Stimulated activated CD4-positive, alpha-beta T cell treated with anti-CD3 and anti-CD28 coated beads, Interleukin-15, amount 100 ng/mL, for 1 hour (primary cell): ENCODE data around the gene ZFP30.
"Not testable (repeated sequence)": the region's sequence is repeated elsewhere in the genome, so short reads cannot be mapped to it uniquely, and the experiment has no call there.

Experiments
- DNase-seq, 2 donors: peaks; one replicate each; pipeline ENCODE4 v3.0.0-alpha.2; 2020; ENCODE audit warnings: low read depth in 1 of 2, low spot score in 1 of 2

Gene ZFP30

DNA sequence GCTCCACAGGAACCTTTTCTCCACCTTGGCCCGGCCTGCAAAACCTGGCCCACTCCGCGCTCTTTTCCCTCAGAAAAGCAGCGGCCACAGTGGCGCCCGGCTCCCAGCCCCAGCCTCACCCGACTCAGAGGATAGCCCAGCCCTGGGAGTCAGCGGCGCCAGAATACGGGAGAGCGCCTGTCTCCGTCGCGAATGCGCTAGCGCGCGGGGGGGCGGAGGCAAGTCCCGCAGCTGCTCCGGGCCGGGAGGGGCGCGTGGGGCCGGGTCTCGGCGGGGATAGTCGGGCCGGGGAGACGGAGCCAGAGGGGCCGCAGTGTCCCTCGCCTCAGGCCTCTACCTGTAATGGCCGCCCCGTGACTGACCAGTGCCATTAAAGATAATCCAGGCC, at the start of gene ZFP30:
Gene ZFP30, minus strand, starts transcription at position 165 of the 388 bp plus-strand sequence. CDS start 7,643 bp downstream, outside the sequence.
- peak; percentile 68 to 69 for DNase-seq

DNA sequence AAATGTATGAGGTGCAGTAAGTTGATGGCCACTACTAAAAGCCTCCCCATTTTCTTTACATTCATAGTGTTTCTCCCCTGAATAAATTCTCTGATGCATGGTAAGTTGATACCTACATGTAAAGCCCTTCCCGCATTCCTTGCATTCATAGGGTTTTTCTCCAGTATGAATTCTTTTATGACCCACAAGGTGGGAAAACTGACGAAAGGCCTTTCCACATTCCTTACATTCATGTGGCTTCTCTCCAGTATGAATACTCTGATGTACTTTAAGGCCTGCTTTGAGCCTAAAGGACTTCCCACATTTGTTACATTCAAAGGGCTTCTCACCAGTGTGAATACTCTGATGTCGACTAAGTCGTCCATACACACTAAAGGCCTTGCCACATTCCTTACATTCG, 43.8 kb upstream of the ZFP30 start:
- no peak for DNase-seq

DNA sequence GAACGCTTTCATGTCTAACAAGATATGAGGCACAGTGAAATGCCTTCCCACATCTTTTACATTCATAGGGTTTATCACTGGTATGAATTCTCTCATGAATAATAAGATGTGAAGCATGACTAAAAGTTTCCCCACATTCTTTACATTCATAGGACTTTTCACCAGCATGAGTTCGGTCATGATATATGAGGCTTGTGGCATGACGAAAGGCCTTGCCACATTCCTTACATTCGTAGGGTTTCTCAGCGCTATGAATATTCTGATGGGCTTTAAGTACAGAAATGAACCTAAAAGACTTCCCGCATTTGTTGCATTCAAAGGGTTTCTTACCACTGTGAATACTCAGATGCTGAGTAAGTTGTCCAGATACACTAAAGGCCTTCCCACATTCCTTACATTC, 43.0 kb upstream of the ZFP30 start:
- no peak for DNase-seq

DNA sequence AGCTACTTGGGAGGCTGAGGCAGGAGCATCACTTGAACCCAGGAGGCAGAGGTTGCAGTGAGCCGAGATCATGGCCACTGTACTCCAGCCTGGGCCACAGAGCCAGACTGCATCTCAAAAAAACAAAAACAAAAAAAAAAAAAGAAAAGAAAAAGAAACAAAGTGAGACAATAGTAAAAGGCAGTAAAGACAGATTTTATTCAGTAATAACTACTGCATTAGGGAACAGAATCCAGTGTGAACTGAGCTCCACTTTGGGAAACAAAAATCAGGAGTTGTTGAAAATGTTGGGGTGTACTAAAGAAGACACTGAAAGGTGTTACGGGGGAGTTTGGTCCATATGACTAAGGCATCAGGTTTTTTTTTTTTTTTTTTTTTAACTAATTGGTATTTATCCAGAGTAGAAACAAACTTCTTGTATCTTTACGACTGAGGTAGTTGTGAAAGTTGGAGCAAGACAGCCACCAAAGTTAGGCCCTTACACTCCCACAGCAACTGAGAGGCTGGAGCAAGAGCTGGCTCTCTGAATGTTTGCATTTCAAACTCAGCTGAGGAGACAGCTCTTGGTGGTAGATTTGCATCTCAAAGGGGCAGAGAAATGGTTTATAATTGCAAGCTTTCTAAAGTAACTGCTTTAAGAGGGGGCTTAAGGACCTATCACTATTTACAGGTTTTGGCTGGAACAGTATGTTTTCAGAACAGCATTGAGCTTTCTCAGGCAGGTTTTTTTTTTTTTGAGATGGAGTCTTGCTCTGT, 40.1 kb upstream of the ZFP30 start:
- no peak for DNase-seq

DNA sequence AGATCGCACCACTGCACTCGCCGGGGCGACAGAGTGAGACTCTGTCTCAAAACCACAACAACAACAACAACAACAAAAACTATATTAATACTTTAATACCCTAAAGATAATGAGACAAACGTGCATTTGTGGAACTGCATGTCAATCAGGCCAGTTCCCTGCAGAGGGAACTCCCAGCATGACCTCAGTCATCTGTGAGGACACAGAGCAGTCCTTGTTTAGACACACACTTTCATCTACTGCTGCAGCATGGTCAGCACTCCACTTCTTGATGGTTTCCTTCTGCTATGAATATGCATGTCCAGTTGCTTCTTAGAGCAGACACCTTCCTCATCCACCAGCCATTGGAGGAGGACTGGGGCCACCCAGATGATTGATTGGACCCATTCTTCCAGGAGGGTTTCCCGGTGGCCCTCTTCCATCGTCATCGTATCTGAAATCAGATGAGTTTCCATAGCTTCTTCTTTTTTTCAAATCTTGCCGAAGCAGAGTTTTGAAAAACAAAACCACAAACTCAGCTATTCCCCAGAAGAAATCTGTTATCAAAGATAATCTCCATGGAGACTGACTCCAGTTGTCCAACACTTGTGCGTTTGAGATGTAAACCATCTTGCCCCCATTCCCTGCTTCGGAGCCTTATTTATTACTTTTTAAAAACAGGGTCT, 37.8 kb upstream of the ZFP30 start:
- DNase-seq: no peak

DNA sequence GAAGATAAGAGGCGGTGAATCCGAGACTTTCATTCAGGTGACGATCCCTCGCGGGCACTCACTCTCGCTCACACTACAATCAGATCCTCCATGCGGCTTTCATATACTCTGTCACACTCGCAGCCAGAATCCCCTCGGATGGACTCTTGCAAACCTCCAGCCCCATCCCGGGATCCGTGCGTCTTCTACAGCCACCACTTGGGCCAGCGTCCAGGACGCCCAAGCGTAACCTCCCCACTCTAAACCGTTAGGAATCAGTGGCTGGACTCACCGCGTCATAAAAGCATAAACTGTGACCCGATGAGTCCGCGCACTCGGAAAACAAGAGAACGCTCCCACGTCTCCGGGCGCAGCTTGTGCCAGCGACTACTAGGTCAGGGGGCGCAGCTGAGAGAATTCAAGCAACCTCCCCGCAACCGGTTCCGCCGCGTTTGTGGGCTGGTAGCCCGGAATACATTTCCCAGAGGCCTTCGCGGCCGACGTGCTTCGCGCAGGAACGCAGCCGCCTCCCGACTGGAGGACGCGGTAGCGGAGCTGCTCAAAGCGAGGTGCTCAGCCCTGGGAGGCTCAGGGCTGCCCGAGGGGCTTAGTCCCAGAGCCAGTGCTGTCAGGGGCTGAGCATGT, 36.7 kb upstream of the ZFP30 start:
- peak; percentile 51 to 62 for DNase-seq

DNA sequence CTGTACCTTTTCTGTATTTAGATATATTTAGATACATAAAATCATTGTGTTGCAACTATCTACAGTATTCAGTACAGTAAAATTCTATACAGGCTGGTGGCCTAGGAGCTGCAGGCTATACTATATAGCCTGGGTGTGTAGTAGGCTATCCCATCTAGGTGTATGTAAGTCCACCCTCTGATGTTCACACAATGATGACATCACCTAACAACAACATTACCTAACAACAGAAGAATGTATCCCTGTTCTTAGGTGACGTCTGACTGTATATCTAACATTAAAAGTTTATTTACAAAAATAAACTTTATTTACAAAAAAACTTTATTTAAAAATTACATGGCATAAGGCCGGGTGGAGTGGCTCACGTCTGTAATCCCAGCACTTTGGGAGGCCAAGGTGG, 28.3 kb upstream of the ZFP30 start:
- DNase-seq: no peak

DNA sequence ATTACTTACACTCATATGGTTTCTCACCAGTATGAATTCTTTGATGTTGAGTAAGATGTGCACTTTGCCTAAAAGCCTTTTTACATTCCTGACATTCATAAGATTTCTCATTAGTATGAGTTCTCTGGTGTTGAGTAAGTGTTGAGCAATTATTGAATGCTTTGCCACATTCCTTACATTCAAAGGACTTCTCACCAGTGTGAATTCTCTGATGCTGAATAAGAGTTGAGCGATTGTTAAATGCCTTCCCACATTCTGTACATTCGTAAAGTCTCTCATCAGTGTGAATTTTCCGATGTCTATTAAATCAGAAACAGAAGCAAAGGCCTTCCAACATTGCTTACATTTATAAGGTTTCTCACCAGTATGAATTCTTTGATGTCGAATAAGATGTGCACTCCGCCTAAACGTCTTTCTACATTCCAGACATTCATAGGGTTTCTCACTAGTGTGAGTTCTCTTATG, 14.2 kb upstream of the ZFP30 start:
- DNase-seq: no peak

DNA sequence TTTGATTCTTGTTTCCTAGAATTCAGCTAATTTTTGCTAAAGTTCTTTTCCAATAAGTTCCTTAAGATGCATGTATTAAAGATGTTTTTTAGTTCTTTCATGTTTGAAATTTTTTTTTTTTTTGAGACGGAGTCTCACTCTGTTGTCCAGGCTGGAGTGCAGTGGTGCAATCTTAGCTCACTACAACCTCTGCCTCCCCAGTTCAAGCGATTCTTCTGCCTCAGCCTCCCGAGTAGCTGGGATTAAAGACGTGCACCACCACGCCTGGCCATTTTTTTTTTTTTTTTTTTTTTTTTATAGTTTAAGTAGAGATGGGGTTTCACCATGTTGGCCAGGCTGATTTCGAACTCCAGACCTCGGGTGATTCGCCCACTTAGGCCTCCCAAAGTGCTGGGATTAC, 1.9 kb upstream of the ZFP30 start:
- DNase-seq: not testable (repeated sequence)

DNA sequence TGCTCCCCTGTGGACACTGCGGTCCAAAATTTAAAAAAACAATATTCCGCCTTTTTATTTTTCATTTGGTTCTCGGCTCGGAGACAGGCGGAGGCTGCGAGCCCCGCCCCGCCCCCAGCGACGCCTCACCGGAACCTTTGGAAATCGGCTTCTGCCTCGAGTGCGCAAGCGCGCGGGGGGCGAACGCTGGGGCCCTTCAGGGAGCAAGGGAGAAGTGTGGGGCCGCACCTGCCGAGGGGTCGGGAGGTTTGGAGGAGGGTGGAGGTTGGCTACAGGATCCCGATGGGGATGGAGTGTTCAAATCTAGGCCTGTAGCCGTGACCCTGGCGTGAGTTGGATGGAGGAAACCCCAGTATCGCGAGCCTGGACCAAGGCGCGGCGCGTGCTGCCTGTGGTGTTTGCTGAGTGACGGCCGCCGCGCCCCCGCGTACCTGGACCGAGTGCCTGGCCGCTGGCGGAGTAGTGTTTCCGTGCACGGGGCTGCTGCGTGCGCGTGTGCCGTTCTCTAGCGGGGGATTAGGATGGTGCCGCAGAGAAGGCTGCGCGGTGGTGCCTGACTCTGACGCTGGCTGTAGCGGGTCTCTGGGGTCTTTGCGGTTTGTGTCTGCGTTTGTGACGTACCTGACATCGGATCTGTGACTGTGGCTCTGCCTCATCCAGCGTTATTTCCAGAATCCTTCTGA, 565 bp upstream of the ZFP30 start:
- peak; percentile 69 to 78 for DNase-seq

DNA sequence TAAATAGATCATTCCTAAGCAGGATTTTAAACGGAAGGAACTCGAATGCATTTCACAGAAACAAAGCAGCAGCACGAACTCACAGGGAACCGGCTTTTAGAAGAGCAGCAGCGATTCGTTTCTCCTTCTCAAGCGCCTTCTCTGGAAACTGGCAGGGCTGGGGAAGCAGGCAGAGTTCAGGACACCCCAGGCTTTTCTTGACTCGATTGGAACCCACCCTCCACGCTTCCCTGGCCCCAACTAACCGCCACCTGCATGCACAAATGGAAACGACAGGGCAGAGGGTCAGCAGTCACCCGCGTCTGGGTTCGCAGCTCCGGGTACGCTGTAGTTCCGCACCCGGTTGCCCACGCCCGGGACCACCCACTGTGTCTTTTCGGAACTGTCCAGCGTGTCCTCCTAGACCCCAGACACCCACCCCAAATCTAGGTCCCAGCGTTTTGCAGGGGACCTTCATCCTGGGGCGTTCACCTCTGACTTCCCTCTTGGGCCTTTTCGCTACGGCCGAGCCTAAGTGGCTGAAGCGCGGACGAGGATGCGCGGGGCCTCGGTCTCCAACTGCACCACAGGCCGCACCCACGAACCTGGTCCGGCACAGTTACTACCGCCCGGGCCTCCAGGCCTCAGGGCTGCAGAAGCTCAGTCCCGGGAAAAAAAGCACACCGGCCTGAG, 500 bp downstream of the ZFP30 start:
- peak in 1 of 2 donors; percentile 5 for DNase-seq

DNA sequence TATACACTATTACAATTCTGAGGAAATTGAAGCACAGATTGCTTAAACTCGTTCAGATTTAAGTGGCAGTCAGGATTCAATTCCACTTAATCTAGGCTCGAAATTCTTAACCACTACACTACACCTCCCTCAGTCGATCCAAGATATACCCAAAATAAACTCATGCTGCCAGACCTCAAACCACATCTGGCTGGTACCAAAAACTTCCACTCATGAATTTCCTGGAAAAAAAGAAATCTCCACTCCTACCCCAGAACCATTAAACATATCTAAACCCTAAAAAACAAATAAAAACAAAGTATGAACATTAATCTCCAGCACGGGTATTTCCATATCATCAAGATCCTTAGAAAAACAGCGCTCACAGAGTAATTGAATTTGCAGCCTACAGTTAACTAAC, 1.1 kb downstream of the ZFP30 start:
- DNase-seq: no peak

DNA sequence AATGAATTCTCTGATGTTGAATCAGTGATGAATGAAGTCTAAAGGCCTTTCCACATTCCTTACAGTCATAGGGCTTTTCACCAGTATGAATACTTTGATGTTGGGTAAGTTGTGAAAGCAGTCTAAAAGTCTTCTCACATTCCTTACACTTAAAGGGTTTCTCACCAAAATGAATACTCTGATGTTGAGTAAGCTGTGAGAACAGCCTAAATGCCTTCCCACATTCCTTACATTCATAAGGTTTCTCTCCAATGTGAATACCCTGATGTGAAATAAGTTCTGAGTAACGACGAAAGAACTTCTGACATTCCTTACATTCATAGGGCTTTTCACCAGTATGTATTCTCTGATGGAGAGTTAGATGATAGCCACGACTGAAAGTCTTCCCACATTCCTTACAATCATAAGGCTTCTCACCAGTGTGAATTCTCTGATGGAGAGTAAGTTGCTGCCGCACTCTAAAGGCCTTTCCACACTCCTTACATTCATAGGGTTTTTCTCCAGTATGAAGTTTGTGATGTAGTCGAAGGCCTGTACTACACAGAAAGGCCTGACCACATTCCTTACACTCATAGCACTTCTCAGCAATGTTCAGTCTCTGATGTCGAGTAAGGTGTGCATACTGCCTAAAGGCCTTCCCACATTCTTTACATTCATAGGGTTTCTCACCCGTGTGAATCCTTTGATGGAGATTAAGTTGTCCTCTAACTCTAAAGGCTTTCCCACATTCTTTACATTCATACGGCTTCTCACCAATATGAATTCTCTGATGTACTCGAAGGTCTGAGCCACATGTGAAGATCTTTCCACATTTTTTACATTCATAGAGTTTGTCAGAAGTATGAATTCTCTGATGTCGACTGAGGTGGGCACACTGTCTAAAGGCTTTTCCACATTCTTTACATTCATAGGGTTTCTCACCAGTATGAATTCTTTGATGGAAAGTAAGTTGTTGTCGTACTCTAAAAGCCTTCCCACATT, 19.9 kb downstream of the ZFP30 start:
- DNase-seq: no peak

DNA sequence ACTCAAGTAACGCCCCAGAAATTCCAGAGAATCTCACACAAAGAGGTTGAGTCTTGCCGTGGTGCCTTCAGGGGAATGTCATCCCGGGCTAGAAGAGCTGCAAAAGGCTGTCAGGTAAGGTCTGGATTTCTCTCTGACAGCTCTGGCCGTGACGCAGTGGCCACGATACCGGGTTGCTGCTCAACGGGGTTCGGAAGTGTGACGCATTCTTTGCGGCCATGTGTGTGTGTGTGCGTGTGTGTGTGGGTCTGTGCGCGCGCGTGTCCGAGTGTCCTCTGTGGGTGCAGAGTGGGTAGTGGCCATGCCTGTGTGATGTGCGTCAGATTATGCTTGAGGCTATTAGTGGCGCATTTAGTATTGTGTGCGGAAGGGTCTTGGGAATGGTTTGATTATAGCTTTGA, 60.3 kb downstream of the ZFP30 start:
- DNase-seq: peak; percentile 24 to 26

DNA sequence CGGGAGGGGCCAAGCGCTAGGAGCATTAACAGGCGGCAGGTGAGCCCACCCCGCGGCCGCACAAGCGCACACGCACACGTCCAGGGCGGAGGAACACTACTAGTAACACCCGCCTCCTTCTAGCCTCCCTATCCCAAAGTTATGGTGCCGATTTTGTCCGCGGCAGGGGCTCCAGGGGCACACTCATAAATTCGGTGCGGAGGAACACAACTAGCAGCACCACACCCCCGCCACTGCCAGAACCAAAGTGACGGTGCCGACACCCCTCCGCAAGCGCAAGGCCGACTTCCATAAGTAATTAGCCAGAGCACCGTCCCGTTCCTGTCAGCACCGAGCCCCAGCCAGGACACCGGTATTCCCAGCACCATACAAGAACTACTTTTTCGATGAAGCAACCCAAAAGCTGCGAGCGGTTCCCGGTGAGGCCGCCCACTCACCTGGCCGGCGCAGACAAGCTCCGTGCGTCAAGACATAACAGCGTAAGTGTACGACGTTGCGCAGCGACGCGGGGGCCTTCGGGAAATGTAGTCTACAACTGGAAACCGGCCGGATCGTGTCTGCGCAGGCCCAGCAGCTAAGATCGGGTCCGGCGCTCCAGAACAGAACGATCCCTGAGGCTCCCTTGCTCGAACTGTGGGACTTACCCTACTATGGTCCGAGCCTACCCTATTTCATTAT, 60.8 kb downstream of the ZFP30 start, which contains the start of the genes ZNF540 and ZNF571:
Gene ZNF540, plus strand, starts transcription at position 573 of the 678 bp plus-strand sequence. CDS start 3,572 bp downstream, outside the sequence.
Gene ZNF571, minus strand, starts transcription at position 489 of the 678 bp plus-strand sequence. CDS start 8,116 bp downstream, outside the sequence.
- DNase-seq: peak; percentile 79 to 85

DNA sequence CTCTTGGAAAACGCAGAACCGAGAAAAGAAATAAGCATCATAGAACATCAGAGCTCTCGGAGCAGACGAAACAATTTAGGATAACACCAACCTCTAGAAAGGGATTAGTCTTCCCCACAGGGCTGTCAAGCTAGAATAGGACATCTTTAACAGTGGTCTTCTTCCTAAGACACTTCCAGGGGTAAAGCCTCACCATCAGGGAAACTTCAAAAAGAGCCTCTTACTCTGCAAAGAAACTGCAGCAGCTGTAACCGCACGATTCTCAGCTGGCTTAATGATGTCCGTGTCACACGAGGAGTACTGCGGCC, 61.3 kb downstream of the ZFP30 start:
- no peak for DNase-seq

DNA sequence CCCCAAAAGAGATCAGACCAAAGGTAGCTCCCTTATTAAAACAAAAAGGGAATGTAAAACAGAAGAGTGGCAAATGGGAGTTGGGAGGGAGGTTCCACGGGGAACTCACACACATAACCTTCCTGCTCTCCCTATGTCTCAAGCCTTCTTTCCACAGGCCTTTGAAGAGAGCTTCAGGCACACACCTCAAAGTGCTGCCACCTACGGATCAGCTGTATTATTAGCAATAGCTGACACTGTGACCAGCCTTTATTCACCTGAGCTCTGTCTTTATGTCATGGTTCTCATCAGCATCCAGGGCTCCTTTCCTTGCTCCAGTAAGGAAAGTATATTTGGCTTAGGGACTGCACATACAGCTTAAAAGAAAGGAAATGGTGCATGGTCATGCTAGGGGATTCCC, 71.9 kb downstream of the ZFP30 start:
- DNase-seq: no peak

DNA sequence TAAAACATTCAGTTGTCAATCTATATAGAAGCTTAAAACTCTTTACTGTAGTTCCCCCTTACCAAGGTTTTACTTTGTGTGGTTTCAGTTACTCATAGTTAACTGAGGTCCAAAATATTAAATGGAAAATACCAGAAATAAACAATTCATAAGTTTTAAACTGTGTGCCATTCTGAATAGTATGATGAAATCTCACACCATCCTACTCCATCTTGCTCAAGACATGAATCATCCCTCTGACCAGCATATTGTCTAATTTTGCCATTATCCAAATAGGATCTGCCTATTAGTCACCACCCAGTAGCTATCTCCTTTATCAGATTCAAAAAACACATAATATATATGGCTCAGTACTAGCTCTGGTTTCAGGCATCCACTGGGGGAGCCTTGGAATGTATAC, 83.1 kb downstream of the ZFP30 start:
- DNase-seq: no peak

DNA sequence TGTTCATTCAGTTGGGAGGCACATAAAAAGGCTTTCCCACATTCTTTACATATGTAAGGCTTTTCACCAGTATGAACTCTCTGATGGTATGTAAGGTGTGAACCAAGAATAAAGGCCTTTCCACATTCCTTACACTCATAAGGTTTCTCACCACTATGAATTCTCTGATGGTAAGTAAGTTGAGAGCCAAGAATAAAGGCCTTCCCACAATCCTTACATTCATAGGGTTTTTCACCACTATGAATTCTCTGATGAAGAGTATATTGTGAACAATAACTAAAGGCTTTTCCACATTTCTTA, 89.9 kb downstream of the ZFP30 start:
- DNase-seq: no peak
